H54 (cell line): ENCODE measurements around the gene ZNF750.

Source experiments
- DNase-seq: peaks from one replicate; pipeline ENCODE4 v3.0.0; 2011; ENCODE audit warnings: low spot score, mixed read lengths; ENCODE audit not compliant: insufficient read length
- FAIRE-seq: peaks from 3 replicates; lab custom pipeline; 2011; peaks lifted over from hg19 to GRCh38; lab: Jason Lieb, UNC
- POLR2A ChIP-seq: IDR thresholded peaks from 2 replicates; pipeline ENCODE4 v1.6.1; 2011; ENCODE audit warnings: low read depth, mild to moderate bottlenecking, low read length

The ZNF750 gene

GRCh38 chr17:82839617-82840292, at the start of gene ZNF750:
Gene ZNF750 (minus strand): TSS chr17:82840022. CDS start chr17:82832454, 7,568 bp downstream.
- FAIRE-seq = no peak
- TF ChIP-seq POLR2A = no peak
- no peak for DNase-seq

- FAIRE-seq (no peak), DNase-seq (no peak)
- TF ChIP-seq POLR2A = no peak
Observed at GRCh38 chr17:82888583-82889495, 49.0 kb upstream of the ZNF750 start.

- DNase-seq = no peak
- FAIRE-seq = no peak
- no peak for TF ChIP-seq POLR2A
Observed at GRCh38 chr17:82887255-82888164, 47.7 kb upstream of the ZNF750 start.

- FAIRE-seq = no peak
- TF ChIP-seq POLR2A = no peak
- no peak for DNase-seq
Observed at GRCh38 chr17:82884970-82885353, 45.1 kb upstream of the ZNF750 start.

- DNase-seq = no peak
- FAIRE-seq = no peak
- TF ChIP-seq POLR2A = no peak
Observed at GRCh38 chr17:82884341-82884969, 44.6 kb upstream of the ZNF750 start.

- no peak for FAIRE-seq
- DNase-seq = no peak
- TF ChIP-seq POLR2A = no peak
Observed at GRCh38 chr17:82883419-82884031, 43.7 kb upstream of the ZNF750 start.

- DNase-seq (no peak), FAIRE-seq (no peak)
- no peak for TF ChIP-seq POLR2A
Observed at GRCh38 chr17:82882715-82883418, 43.0 kb upstream of the ZNF750 start.

- DNase-seq (no peak), FAIRE-seq (no peak)
- TF ChIP-seq POLR2A = no peak
Observed at GRCh38 chr17:82881900-82882714, 42.3 kb upstream of the ZNF750 start.

- TF ChIP-seq POLR2A = no peak
- DNase-seq = no peak
- no peak for FAIRE-seq
Observed at GRCh38 chr17:82881324-82881823, 41.6 kb upstream of the ZNF750 start.

GRCh38 chr17:82880620-82881323, 41.0 kb upstream of the ZNF750 start:
- no peak for TF ChIP-seq POLR2A
- DNase-seq = no peak
- FAIRE-seq = no peak

GRCh38 chr17:82879241-82879640, 39.4 kb upstream of the ZNF750 start:
- no peak for DNase-seq
- TF ChIP-seq POLR2A = no peak
- no peak for FAIRE-seq
